Stomach (tissue), 9 donors: ENCODE data around the gene LRIG1. TPM values are rescaled to one million over a fixed set of nuclear protein-coding genes. Genes with fewer than 3 reads are reported as not detected.

ENCODE experiments used
- DNase-seq, 2 donors: peaks; one replicate each; pipeline versions ENCODE4 v3.0.0 to v3.0.0-alpha.2; 2013 to 2019
- H3K27ac ChIP-seq, 5 donors: fragments of 200-600 bp in 4 of 5; sonication (generic) in 4 of 5; one replicate each; pipeline ENCODE4 v1.5.1; 2013 to 2019; ENCODE audit warnings: mild to moderate bottlenecking in 1 of 5, moderate library complexity in 1 of 5
- H3K27me3 ChIP-seq, 3 donors: fragments of 200-600 bp; sonication (generic); one replicate each; pipeline ENCODE4 v1.5.1; 2017 to 2019; ENCODE audit warnings: mixed run types in 1 of 3
- H3K36me3 ChIP-seq, 4 donors: fragments of 200-600 bp; sonication (generic); 1 replicate in 3 of 4; 2 replicates in 1 of 4; pipeline ENCODE4 v1.5.1; 2016 to 2019
- H3K4me1 ChIP-seq, 4 donors: fragments of 200-600 bp; sonication (generic); one replicate each; pipeline ENCODE4 v1.5.1; 2016 to 2019
- H3K4me3 ChIP-seq, 4 donors: fragments of 200-600 bp; sonication (generic) in 3 of 4; one replicate each; pipeline ENCODE4 v1.5.1; 2016 to 2019; ENCODE audit warnings: mild to moderate bottlenecking in 1 of 4
- H3K9me3 ChIP-seq, 4 donors: fragments of 200-600 bp; sonication (generic); one replicate each; pipeline ENCODE4 v1.5.1; 2016 to 2019
- EP300 ChIP-seq: sonication (generic); formaldehyde crosslinking; IDR thresholded peaks from one replicate; pipeline ENCODE4 v1.6.1; 2017; ENCODE audit warnings: antibody characterized with exemption
- POLR2A ChIP-seq, 4 donors: fragments of 450-650 bp; IDR thresholded peaks; one replicate each; pipeline ENCODE4 v1.6.1; 2016; ENCODE audit warnings: antibody characterized with exemption in 4 of 4, control low read depth in 2 of 4, mild to moderate bottlenecking in 1 of 4, moderate library complexity in 1 of 4
- POLR2AphosphoS5 ChIP-seq, 3 donors: sonication (generic); formaldehyde crosslinking; IDR thresholded peaks; one replicate each; pipeline ENCODE4 v1.6.1; 2016; ENCODE audit warnings: antibody characterized with exemption in 3 of 3
- WGBS, 5 donors: extraction: QIAGEN DNeasy Blood & Tissue Kit in 3 of 5; methylation state at CpG; one replicate each; pipeline versions ENCODE4 v1.1.5 to v1.1.7; 2013 to 2018; 5-methylcytosine and 5-hydroxymethylcytosine counted together
- intact Hi-C: fragments of 100-400 bp; cut with DNase I; formaldehyde crosslinking; loops from one replicate; pipeline ENCODE4 v1.15.1; 2023; ENCODE audit warnings: low total_unique reads
- polyA plus RNA-seq, 3 donors: library from polyadenylated mRNA; stranded (reverse); fragments of 200-250 nt; gene quantifications; one replicate each; pipeline ENCODE4 v1.2.3, GENCODE V29; 2013
- total RNA-seq, 5 donors: library from RNA; depleted of rRNA; stranded (reverse); fragments of >200 nt; gene quantifications; one replicate each; pipeline versions ENCODE4 v1.1.0 to v1.2.3, GENCODE V29; 2014 to 2016
- TF ChIP-seq, protein P1 (sequence below), 7 experiments: fragments of 450-650 bp in 4 of 7; fragments of 200-600 bp in 3 of 7; sonication (generic) in 3 of 7; IDR thresholded peaks; one replicate each; pipeline ENCODE4 v1.5.1; 2016 to 2019; ENCODE audit warnings: antibody characterized with exemption in 7 of 7, control low read depth in 2 of 7, mild to moderate bottlenecking in 1 of 7
- donor health status: healthy with polysubstance abuse.
- donor health status: Bipolar disorder and iron deficiency.
- donor health status: healthy.

Gene LRIG1
- total and polyA plus RNA-seq, 8 donors = 20.2 to 278 (median 87.0) TPM

DNA sequence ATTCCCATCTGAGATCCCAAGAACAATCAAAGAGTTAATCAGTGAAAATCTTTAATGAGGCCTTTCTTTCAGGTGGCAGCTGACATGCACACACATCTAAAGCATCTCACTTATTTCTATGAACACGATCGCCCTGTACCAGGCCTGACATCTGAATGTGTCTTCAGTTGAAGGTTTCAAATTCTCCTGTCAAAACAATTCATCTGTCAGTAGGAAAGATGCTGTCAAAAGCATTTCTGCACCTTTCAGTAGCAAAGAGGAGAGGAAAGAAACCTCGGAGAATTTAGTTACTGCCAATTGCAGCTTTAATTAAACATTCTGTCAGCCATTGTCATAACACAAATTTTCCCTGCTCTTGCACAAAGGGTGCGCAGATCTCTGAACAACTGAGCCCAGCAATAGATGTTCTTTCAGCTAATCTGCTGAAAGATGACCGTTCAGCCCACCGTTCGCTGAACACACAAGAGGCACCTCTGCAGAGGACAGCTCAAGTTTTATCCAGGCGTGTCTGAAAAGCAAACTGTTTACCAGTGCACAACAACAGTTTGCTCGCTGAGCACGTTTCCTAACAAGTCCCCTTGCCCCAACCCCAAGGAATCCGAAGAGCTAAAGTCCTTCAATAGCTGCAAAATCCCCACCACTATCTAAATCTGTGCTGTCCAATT lies 34.1 kb downstream of the LRIG1 start:
- 72 to 80% (median 77%) methylated on average over 11 of the region's 11 CpGs for WGBS, 5 donors
- Histone ChIP-seq H3K9me3 (no peaks in the 10 kb centered on the region), H3K36me3 (peaks cover 0 to 3% (median 2%) of the 10 kb centered on the region in 4 donors), H3K27me3 (no peaks in the 10 kb centered on the region), H3K4me3 (no peak overlapping the region), H3K4me1 (peaks cover 35 to 99% (median 72%) of the 10 kb centered on the region in 4 donors), H3K27ac (no peak overlapping the region)
- DNase-seq = no peak
- no peak for TF ChIP-seq POLR2A (IDR thresholded peaks at IDR 0.05)
- TF ChIP-seq, protein P1, sequence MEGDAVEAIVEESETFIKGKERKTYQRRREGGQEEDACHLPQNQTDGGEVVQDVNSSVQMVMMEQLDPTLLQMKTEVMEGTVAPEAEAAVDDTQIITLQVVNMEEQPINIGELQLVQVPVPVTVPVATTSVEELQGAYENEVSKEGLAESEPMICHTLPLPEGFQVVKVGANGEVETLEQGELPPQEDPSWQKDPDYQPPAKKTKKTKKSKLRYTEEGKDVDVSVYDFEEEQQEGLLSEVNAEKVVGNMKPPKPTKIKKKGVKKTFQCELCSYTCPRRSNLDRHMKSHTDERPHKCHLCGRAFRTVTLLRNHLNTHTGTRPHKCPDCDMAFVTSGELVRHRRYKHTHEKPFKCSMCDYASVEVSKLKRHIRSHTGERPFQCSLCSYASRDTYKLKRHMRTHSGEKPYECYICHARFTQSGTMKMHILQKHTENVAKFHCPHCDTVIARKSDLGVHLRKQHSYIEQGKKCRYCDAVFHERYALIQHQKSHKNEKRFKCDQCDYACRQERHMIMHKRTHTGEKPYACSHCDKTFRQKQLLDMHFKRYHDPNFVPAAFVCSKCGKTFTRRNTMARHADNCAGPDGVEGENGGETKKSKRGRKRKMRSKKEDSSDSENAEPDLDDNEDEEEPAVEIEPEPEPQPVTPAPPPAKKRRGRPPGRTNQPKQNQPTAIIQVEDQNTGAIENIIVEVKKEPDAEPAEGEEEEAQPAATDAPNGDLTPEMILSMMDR (IDR thresholded peaks at IDR 0.05) = no peak
- intact Hi-C loops = no loop called here

GRCh38 chr3:66465587-66465986 lies 35.2 kb downstream of the LRIG1 start:
- H3K4me1 ChIP-seq = peaks cover 27 to 94% (median 69%) of the 10 kb centered on the region in 4 donors
- intact Hi-C loops = no loop called here

DNA sequence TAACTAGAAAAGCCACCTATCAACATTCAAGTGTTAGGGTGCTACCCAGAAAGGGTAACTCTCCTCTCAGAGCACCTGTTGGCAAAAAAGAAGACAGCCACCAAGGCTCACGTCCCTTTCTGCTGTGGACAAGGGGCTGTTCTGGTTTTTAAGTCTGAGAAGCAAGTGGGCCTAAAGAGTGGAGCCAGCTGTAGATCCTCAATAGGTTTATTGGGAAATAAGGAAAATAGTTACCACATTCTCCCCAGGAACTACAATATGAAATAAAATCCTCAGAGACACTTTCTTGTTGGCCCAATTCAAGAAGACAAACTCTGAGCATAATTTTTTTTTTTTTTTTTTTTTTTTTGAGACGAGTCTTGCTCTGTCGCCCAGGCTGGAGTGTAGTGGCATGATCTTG lies 35.8 kb downstream of the LRIG1 start:
- Histone ChIP-seq H3K27me3 (no peaks in the 10 kb centered on the region), H3K36me3 (peaks cover 5 to 17% (median 17%) of the 10 kb centered on the region in 4 donors), H3K4me1 (peaks cover 27 to 90% (median 68%) of the 10 kb centered on the region in 4 donors), H3K9me3 (no peaks in the 10 kb centered on the region), H3K27ac (peak overlapping the region in 4 of 5 donors; percentile 21 to 61 (median 46)), H3K4me3 (no peak overlapping the region)
- intact Hi-C loops = no loop called here
- WGBS, 5 donors = 84 to 90% (median 88%) methylated on average over 3 of the region's 3 CpGs
- DNase-seq = no peak
- TF ChIP-seq POLR2AphosphoS5 (IDR thresholded peaks at IDR 0.05) (no peak), POLR2A (IDR thresholded peaks at IDR 0.05) (no peak), EP300 (no peak)
- TF ChIP-seq, protein P1 (IDR thresholded peaks at IDR 0.05) = no peak

More at GRCh38 chr3:66465587-66465986, 35.2 kb downstream of the LRIG1 start:
- WGBS, 5 donors = 88 to 99% (median 95%) methylated on average over 4 of the region's 4 CpGs
- DNase-seq = no peak
- Histone ChIP-seq H3K27me3 (no peaks in the 10 kb centered on the region), H3K27ac (peak overlapping the region in 2 of 5 donors; percentile 52 to 61), H3K36me3 (peaks cover 5 to 12% (median 11%) of the 10 kb centered on the region in 4 donors), H3K4me3 (no peak overlapping the region), H3K9me3 (no peaks in the 10 kb centered on the region)
- TF ChIP-seq EP300 (no peak), POLR2A (IDR thresholded peaks at IDR 0.05) (no peak), POLR2AphosphoS5 (IDR thresholded peaks at IDR 0.05) (no peak)
- TF ChIP-seq, protein P1 (IDR thresholded peaks at IDR 0.05) = no peak

DNA sequence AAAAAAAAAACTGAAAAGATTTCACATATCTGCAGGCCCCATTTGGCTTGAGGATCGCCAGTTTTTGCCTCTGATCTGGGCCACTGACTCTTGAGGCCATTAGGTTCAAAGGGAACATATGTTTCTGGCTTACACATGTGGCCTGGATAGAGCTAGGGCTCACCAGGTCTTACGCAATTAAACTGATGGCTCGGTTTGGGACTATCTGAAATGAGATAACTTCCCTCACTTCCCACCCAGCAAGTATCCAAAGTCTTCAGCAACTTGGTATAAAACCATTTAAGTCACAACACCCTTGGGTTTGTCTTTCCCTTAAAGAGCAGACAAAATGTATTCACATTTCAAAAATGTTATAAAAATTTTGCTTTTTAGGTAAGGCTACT lies 36.3 kb downstream of the LRIG1 start:
- Histone ChIP-seq H3K27me3 (no peaks in the 10 kb centered on the region), H3K27ac (peak overlapping the region in 4 of 5 donors; percentile 21 to 61 (median 46)), H3K9me3 (no peaks in the 10 kb centered on the region), H3K4me1 (peaks cover 27 to 88% (median 66%) of the 10 kb centered on the region in 4 donors), H3K36me3 (peaks cover 5 to 21% (median 18%) of the 10 kb centered on the region in 4 donors), H3K4me3 (no peak overlapping the region)
- intact Hi-C loops = no loop called here
- DNase-seq = no peak
- 59 to 74% (median 64%) methylated on average over 3 of the region's 3 CpGs for WGBS, 5 donors
- TF ChIP-seq POLR2A (IDR thresholded peaks at IDR 0.05) = no peak
- TF ChIP-seq, protein P1 (IDR thresholded peaks at IDR 0.05) = no peak
- TF ChIP-seq POLR2AphosphoS5 (IDR thresholded peaks at IDR 0.05) = no peak
- TF ChIP-seq EP300 = no peak
